ENCODE results near the gene MYOD1.

DNA sequence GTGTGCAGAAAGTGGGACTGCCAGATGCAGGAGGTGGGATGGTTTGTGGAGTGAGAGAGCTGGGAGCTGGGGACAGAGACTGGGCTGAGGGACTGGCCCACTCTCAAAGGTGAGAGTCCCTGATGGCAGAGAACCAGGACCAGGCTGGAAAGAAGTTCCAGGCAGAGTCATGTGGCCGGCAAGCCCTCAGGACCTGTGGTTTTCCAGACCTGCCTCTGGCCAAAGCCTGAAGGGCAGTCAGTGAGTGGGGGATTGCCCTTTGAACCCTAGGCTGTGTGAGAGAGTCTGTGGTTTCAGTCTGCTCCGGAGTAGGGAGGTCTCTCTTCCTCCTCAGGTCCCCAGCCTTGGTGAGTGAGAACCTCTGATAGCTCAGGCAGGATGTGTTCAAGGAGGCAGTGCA is 32.2 kb downstream of the MYOD1 start:
- no peak for TF ChIP-seq NFIC (IDR thresholded peaks at IDR 0.05)
- TF ChIP-seq RAD21 (IDR thresholded peaks at IDR 0.05; ENCODE audit: low read depth) = no peak
- TF ChIP-seq TAF1 (IDR thresholded peaks at IDR 0.05; ENCODE audit: low read depth) = no peak

All from Ishikawa (cell line).